ENCODE results near the gene REELD1. TPM values are rescaled to one million over a fixed set of nuclear protein-coding genes. Genes with fewer than 3 reads are reported as not detected.

REELD1 gene
- total and polyA plus RNA-seq, 10 of the 15 experiments (the other 5 are each of a cell fraction or from before 2014, with no cell fraction given), result 0.11 to 3.9 (median 0.62) TPM

DNA sequence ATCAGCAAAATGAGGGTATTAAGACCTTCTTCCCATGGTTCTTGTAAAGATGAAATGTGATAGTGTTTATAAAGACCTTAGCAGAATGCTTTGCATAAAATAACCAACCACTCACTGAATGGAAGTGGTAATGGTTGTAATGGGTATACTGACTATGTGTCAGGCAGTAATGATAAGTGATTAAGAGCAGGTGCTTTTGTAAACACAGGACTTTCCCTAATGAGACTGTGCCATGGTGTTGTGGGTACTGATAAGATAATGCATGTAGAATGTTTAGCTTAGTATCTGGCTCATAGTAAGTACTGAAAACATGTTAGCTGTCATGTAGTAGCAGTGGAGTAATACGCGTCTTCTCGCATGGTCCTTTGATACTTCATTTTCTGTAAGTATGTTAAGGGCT, 31.9 kb upstream of the REELD1 start (continued):
- TF ChIP-seq CHD1 (IDR thresholded peaks at IDR 0.05; ENCODE audit: low read depth, low read length) (no peak), CREM (IDR thresholded peaks at IDR 0.05; ENCODE audit: low read depth) (no peak), SMAD5 (IDR thresholded peaks at IDR 0.05; ENCODE audit: low read depth) (no peak), KAT2A (conservative IDR thresholded peaks at IDR 0.05; ENCODE audit: control insufficient read depth, low read depth, low read length) (no peak)

DNA sequence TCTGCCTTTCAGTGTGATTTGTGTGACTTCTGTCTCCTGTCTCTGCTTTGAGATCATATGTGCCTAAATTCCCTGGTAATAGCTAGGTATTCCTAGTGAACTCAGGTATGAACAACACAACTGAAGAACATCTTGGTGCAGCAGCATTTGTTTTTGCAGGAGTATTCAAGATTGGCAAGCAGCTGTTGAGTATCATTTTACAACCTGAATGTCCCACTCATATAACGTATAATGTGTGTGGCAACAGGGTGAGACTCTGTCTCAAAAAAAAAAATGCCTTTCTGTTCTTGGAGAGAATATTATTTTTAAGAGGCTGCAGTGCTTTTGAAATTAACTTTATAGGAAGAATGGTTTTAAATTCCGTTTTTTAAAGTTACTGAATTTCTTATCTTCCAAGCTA, 31.1 kb upstream of the REELD1 start:
- RAD21 ChIA-PET (ENCODE audit: unreplicated experiment), result interaction anchor here (0.7 kb wide), 1 partner anchor 159 kb away, joined by 3 read pairs; no protein-coding TSS in a partner anchor
- ATAC-seq, result no peak
- no TSS peak for BruUV-seq (replicated peaks)
- Histone ChIP-seq H3K9me3 (replicated peaks; ENCODE audit: control insufficient read depth, insufficient read depth, low read length) (no peaks in the 10 kb centered on the region), H4K20me1 (ENCODE audit: control insufficient read depth, insufficient read depth) (no peaks in the 10 kb centered on the region), H3K36me3 (ENCODE audit: control insufficient read depth in 2 of 2, insufficient read depth in 2 of 2, low read length in 1 of 2) (peaks cover 0 to 10% of the 10 kb centered on the region in 2 experiments; a peak in 1 of 4 replicates), H3K79me2 (ENCODE audit: control insufficient read depth, insufficient read depth, low read length) (peaks cover 51% of the 10 kb centered on the region), H3K27ac (ENCODE audit: control insufficient read depth, insufficient read depth) (no peak overlapping the region), H3K9ac (ENCODE audit: control insufficient read depth, insufficient read depth, low read length) (no peak overlapping the region), H3K4me1 (ENCODE audit: control insufficient read depth, insufficient read depth, low read length) (peaks cover 4% of the 10 kb centered on the region; the same call in 1 of the 2 replicates), H3K4me2 (ENCODE audit: control insufficient read depth, insufficient read depth) (no peak overlapping the region), H3K27me3 (replicated peaks in 1 of 2; ENCODE audit: control insufficient read depth in 2 of 2, insufficient read depth in 2 of 2, low read length in 1 of 2) (no peaks in the 10 kb centered on the region), H3K4me3 (no peak overlapping the region), H2AFZ (ENCODE audit: control insufficient read depth, low read depth, low read length) (no peak overlapping the region)
- intact Hi-C loops (cut with micrococcal nuclease; ENCODE audit: unreplicated experiment), result no loop called here
- FAIRE-seq, result no peak
- SMC1A ChIA-PET (ENCODE audit: uncharacterized antibody, unreplicated experiment), result interaction anchor here (0.7 to 1.1 kb wide), 3 partner anchors 19 to 548 kb away, joined by 3 read pairs; no protein-coding TSS in a partner anchor
- POLR2A ChIA-PET, result interaction anchor here (0.7 kb wide), 1 partner anchor 979 kb away, joined by 3 read pairs; no protein-coding TSS in a partner anchor
- WGBS (ENCODE audit: insufficient coverage, insufficient replicate concordance, low lambda C conversion rate, missing lambda C conversion rate), result 95% methylated on average over 2 of the region's 2 CpGs
- no peak for DNase-seq (ENCODE audit: low read depth, low spot score)
- CTCF ChIA-PET, result interaction anchor here (2.6 kb wide), 1 partner anchor 88 kb away, joined by 9 read pairs; no protein-coding TSS in a partner anchor
- TF ChIP-seq SUPT20H (IDR thresholded peaks at IDR 0.05; ENCODE audit: borderline replicate concordance, control insufficient read depth, low read depth, low read length), result no peak
- TF ChIP-seq NFYB (IDR thresholded peaks at IDR 0.05; ENCODE audit: insufficient read depth, low read depth, low read length), result no peak
- TF ChIP-seq PML (IDR thresholded peaks at IDR 0.05; ENCODE audit: low read length), result no peak
- TF ChIP-seq, protein P1, sequence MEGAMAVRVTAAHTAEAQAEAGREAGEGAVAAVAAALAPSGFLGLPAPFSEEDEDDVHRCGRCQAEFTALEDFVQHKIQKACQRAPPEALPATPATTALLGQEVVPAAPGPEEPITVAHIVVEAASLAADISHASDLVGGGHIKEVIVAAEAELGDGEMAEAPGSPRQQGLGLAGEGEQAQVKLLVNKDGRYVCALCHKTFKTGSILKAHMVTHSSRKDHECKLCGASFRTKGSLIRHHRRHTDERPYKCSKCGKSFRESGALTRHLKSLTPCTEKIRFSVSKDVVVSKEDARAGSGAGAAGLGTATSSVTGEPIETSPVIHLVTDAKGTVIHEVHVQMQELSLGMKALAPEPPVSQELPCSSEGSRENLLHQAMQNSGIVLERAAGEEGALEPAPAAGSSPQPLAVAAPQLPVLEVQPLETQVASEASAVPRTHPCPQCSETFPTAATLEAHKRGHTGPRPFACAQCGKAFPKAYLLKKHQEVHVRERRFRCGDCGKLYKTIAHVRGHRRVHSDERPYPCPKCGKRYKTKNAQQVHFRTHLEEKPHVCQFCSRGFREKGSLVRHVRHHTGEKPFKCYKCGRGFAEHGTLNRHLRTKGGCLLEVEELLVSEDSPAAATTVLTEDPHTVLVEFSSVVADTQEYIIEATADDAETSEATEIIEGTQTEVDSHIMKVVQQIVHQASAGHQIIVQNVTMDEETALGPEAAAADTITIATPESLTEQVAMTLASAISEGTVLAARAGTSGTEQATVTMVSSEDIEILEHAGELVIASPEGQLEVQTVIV (IDR thresholded peaks at IDR 0.05; ENCODE audit: borderline replicate concordance, partially characterized antibody), result no peak
- TF ChIP-seq, protein P2, sequence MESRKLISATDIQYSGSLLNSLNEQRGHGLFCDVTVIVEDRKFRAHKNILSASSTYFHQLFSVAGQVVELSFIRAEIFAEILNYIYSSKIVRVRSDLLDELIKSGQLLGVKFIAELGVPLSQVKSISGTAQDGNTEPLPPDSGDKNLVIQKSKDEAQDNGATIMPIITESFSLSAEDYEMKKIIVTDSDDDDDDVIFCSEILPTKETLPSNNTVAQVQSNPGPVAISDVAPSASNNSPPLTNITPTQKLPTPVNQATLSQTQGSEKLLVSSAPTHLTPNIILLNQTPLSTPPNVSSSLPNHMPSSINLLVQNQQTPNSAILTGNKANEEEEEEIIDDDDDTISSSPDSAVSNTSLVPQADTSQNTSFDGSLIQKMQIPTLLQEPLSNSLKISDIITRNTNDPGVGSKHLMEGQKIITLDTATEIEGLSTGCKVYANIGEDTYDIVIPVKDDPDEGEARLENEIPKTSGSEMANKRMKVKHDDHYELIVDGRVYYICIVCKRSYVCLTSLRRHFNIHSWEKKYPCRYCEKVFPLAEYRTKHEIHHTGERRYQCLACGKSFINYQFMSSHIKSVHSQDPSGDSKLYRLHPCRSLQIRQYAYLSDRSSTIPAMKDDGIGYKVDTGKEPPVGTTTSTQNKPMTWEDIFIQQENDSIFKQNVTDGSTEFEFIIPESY (IDR thresholded peaks at IDR 0.05), result no peak
- TF ChIP-seq ZNF217 (IDR thresholded peaks at IDR 0.05), result no peak
- TF ChIP-seq, protein P3, sequence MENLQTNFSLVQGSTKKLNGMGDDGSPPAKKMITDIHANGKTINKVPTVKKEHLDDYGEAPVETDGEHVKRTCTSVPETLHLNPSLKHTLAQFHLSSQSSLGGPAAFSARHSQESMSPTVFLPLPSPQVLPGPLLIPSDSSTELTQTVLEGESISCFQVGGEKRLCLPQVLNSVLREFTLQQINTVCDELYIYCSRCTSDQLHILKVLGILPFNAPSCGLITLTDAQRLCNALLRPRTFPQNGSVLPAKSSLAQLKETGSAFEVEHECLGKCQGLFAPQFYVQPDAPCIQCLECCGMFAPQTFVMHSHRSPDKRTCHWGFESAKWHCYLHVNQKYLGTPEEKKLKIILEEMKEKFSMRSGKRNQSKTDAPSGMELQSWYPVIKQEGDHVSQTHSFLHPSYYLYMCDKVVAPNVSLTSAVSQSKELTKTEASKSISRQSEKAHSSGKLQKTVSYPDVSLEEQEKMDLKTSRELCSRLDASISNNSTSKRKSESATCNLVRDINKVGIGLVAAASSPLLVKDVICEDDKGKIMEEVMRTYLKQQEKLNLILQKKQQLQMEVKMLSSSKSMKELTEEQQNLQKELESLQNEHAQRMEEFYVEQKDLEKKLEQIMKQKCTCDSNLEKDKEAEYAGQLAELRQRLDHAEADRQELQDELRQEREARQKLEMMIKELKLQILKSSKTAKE (IDR thresholded peaks at IDR 0.05; ENCODE audit: low read depth, poor library complexity, severe bottlenecking), result no peak
- TF ChIP-seq, protein P4, sequence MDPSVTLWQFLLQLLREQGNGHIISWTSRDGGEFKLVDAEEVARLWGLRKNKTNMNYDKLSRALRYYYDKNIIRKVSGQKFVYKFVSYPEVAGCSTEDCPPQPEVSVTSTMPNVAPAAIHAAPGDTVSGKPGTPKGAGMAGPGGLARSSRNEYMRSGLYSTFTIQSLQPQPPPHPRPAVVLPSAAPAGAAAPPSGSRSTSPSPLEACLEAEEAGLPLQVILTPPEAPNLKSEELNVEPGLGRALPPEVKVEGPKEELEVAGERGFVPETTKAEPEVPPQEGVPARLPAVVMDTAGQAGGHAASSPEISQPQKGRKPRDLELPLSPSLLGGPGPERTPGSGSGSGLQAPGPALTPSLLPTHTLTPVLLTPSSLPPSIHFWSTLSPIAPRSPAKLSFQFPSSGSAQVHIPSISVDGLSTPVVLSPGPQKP (IDR thresholded peaks at IDR 0.05; ENCODE audit: low read depth, low read length), result no peak
- in situ Hi-C loops (cut with MboI), result no loop called here
